Omental fat pad (tissue), 4 donors: ENCODE measurements around the gene CIAPIN1. TPM values are rescaled to one million over a fixed set of nuclear protein-coding genes. Genes with fewer than 3 reads are reported as not detected.

Experiments
- ATAC-seq: fragments of 150-250 bp; one replicate; pipeline ENCODE4 v1.9.1; 2016; ENCODE audit warnings: mild to moderate bottlenecking, moderate library complexity; ENCODE audit not compliant: low FRiP score
- DNase-seq: peaks from one replicate; pipeline ENCODE4 v3.0.0-alpha.2; 2019; ENCODE audit warnings: low spot score
- total RNA-seq, 4 donors: library from RNA; depleted of rRNA; stranded (reverse); fragments of >200 nt; gene quantifications; one replicate each; pipeline ENCODE4 v1.1.0, GENCODE V29; 2016
- TF ChIP-seq, protein P1 (sequence below), 3 donors: fragments of 450-650 bp; IDR thresholded peaks; one replicate each; pipeline ENCODE4 v1.5.1; 2016 to 2017; ENCODE audit warnings: antibody characterized with exemption in 3 of 3, mild to moderate bottlenecking in 3 of 3, moderate library complexity in 2 of 3

The CIAPIN1 gene
- total RNA-seq, 4 donors from 2014 or later, result 26.4 to 37.2 (median 32.4) TPM

DNA sequence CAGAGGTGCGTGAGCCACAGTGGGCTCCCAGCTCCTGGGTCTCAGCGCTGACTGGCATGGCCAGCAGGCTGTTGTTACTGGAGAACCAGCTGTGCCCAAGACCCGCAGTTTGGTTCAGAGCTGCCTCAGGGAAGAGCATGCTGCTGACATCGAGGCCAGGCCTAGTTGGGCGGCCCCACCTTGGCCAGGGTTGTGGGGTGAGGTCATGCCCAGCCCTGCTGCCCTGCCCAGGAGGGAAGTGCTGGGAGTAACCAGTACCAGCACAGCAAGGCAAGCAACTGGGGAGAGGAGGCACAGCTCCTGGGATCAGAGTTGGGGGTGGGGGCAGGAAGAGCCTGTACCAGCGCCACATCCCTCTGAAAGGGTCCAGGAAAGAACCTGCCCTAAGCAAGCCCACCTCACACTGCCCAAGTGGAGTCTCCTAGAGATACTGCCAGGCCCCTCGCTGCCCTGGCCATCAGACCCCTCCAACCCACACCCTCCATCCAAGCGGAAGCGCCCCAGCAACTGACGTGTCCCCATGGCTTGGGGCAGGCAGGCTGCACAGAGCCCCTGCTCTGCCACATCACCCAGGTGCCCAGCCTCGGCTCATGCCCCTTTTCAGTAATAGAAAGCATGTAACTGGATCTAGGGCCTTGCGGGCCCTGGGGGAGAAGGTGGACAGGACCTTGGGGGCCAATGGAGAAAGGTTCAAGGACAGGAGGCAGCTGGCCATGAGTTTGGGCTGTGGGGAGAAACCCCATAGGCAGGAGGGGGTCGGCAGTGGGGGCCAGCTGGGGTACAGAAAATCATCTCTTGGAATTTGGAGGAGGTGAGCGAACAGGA is 38.1 kb upstream of the CIAPIN1 start:
- ATAC-seq, result no peak
- no peak for DNase-seq
- TF ChIP-seq, protein P1, sequence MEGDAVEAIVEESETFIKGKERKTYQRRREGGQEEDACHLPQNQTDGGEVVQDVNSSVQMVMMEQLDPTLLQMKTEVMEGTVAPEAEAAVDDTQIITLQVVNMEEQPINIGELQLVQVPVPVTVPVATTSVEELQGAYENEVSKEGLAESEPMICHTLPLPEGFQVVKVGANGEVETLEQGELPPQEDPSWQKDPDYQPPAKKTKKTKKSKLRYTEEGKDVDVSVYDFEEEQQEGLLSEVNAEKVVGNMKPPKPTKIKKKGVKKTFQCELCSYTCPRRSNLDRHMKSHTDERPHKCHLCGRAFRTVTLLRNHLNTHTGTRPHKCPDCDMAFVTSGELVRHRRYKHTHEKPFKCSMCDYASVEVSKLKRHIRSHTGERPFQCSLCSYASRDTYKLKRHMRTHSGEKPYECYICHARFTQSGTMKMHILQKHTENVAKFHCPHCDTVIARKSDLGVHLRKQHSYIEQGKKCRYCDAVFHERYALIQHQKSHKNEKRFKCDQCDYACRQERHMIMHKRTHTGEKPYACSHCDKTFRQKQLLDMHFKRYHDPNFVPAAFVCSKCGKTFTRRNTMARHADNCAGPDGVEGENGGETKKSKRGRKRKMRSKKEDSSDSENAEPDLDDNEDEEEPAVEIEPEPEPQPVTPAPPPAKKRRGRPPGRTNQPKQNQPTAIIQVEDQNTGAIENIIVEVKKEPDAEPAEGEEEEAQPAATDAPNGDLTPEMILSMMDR (IDR thresholded peaks at IDR 0.05), result no peak

DNA sequence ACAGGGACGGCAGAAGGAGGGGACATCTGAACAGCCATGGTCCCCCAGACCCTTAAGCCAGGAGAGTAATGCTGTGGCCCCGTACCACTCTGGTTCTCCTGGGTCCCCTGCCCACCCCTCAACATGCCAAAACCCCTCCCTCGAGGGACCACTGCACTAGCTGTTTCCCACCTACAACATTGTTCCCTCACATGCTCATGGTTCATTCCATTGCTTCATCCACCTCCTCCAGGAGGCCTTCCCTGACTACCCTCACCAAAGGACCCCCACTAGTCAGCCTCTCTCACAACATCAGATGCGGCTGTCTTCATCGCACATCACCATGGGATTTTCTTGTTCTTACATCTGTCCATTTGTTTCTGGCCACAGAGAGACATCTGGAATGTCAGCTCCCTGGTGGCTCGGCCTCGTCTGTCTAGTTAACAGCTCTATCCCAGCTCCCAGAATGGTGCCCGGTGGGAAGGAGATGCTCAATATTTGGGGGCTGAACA is 37.4 kb upstream of the CIAPIN1 start:
- TF ChIP-seq, protein P1 (IDR thresholded peaks at IDR 0.05), result no peak
- no peak for DNase-seq
- no peak for ATAC-seq

DNA sequence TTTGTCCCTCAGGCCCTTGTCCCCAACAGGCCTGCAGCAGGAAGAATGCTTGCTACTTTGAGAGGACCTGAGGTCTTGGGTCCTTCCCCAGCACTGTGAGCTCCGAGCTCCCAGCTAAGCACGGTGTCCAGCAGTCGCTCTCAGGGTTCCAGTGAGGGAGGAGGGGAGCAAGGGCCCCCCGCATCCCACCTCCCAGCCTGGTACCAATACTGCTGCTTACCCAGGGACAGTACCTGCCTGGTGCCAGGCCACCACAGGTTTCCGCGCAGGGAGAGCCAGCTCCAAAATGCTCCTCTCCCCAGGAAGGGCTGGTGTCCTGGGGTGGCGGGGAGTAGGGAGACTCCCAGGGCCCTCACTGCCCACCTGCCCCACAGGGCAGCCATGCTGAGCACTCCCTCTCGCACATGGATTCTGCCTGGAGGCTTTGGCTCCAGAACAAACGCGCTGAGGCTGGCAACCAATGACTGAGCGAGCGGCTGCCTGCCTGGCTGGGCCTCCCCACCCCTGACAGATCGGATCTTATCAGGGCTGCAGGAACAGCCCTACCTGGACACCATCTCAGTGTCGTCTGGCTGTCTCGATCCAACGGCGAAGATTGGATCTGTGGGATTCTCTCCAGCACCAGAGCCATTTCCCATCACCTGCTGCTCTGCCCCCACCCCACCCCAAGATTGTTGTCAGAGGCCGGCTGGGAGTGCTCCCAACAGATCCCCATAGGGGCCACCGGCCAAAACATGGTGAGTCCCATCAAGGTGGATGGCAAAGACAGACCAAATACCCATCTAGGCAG is 36.7 kb upstream of the CIAPIN1 start:
- DNase-seq (no peak), ATAC-seq (no peak)
- TF ChIP-seq, protein P1 (IDR thresholded peaks at IDR 0.05), result no peak

DNA sequence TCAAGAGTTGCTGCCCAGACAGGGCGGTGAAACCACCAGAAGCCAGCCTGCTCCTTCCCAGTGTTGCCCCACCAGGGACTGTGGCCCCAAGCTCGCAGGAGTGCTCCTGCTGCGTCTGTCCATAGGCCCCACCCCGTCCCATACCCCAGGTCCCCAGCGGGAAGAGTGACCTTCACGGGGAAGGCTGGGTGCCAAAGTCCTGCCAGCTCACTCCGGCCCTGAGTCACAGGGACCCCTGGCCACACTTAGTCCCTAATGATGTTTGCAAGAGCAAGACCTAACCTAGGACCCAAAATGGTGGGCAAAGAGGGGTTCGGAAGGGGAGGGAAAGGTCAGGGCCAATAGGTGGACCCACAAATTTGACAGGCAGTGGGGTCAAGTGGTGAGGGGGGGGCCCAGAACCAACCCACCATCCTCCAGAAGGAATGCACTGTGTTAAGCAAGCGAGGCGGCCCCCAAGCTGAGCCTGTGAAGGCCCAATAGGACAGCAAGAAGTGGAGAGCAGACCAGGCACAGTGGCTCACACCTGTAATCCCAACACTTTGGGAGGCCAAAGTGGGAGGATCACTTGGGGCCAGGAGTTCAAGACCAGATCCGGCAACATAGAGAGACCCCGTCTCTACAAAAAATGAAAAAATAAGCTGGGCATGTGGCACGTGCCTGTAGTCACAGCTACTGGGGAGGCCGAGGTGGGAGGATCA is 35.8 kb upstream of the CIAPIN1 start:
- DNase-seq (peak; percentile 18), ATAC-seq (no peak)
- TF ChIP-seq, protein P1 (IDR thresholded peaks at IDR 0.05), result no peak

DNA sequence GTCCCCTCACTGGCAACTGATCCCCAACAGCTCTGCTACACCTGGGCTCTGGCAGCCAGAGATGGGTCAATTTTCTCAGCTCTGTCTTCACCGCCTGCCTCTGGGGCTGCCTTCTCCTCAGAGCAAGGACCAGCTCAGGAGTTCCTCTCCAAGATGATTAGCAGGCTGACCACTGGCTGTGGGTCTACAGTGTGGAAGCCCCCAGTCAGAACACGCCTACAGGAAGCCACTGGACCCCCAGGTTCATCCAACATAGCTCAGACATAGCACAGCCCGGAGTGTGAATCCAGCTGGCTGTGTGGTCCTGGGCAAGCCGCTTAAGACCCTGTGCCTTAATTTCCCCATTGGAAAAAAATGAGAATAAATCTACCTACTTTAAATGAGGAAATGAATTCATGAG is 34.2 kb upstream of the CIAPIN1 start:
- TF ChIP-seq, protein P1 (IDR thresholded peaks at IDR 0.05), result no peak
- ATAC-seq (no peak), DNase-seq (no peak)

DNA sequence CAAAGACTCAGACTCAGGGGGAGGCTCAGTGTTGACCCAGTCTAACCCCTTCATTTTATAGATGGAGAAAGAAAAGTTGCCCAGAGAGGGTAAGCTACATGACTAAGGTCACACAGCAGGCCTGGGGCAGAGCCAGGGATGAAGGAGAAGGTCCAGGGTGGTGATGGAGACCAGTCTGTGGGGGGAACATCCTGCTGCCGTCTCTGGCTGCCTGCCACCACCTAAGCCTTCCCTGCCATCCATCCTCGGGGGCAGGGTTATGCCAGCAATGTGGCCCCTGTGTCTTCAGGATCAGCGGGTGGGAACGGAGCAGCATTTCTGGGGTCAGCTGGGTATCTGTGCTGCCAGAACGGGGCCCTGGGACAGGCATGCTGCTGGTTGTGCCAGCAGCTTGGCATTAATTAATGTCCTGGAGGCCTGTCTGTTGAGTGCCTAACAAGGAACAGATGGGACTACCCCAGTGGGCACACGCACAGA is 33.6 kb upstream of the CIAPIN1 start:
- ATAC-seq, result no peak
- no peak for DNase-seq
- TF ChIP-seq, protein P1 (IDR thresholded peaks at IDR 0.05), result no peak
